GM19025 (cell line): ENCODE data around the gene GNA15.

ENCODE experiments used
- ATAC-seq: cut with Tn5 transposase; IDR thresholded peaks from one replicate; pipeline ENCODE4 v1.9.1; 2021; ENCODE audit warnings: mild to moderate bottlenecking, low read depth, moderate library complexity; ENCODE audit not compliant: unreplicated experiment

Gene GNA15

DNA sequence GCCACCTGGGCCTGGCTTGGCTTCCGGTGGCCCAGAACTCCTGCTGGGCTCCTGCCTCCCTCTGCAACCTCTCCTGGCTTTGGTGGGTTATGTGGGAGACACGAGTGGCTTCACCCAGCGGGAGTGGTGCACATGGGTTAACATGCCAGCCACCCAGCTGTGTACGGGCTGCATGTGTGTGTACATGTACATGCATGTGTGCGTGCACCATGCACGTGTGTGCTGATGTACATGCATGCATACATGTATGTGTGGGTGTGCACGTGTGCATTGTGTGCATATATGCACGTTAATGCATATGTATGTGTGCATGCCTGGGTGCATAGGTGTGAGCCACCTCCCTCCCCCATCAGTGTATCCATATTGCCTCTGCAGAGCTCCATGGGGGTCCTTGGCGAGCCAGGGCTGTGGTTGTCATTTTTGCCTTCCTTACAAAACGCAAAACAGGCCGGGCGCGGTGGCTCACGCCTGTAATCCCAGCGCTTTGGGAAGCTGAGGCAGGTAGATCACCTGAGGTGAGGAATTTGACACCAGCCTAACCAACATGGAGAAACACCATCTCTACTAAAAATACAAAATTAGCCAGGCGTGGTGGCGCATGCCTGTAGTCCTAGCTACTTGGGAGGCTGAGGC, 29.2 kb upstream of the GNA15 start:
- ATAC-seq: no peak

DNA sequence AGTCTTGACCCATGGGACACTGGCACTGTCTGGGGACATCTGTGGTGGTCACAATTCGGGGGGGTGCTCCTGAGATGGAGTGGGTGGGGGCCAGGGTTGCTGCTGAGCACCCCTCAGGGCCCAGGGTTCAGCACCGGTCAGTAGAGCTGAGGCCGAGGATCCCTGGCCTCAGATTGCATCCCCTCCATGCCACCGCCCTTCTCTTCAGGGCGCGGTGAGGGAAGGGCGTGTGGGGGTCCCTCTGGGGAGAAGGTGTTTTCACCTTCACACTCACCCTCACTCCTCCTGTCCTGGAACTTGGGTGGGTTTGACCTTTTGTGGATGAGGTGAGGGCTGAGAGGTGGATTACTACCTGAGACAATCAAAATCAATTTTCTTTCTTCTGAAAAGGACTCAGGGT, 28.2 kb upstream of the GNA15 start:
- ATAC-seq: no peak

DNA sequence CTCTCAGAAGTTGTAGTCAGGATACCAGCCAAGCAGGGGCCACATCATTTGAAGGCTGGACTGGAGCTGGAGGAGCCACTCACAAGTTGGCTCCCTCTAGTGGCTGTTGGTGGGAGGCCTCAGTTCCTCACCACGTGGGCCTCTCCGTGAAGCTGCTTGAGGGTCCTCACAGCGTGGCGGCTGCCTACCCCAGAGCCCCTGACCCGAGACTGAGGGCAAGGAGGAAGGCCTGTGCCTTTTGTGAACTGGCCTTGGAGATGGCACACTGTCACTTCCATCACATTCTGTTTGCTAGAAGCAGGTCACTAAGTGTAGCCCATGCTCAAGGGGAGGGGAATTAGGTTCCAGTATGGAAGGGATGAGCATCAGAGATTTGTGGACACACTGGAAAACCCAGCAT, 27.1 kb upstream of the GNA15 start:
- no peak for ATAC-seq

DNA sequence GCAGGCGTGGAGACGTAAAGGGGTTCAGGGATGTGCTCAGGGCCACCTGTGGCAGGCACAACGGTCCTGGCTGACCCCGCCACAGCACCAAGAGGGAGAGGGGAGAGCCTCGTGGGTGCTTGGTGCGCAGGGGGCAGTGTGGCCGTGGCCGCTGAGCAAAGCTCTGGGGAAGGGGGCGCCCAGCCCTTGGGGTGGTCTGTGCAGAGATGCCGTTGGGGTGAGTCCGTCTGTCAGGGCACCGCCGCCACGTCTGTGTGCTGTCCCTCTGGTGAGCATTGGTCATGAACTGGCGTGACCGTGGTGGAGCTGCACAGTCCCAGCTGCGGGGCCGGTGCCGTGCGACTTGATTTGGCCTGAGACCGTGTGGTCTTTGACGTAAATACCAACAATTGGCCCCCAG, 26.3 kb upstream of the GNA15 start:
- ATAC-seq: no peak

DNA sequence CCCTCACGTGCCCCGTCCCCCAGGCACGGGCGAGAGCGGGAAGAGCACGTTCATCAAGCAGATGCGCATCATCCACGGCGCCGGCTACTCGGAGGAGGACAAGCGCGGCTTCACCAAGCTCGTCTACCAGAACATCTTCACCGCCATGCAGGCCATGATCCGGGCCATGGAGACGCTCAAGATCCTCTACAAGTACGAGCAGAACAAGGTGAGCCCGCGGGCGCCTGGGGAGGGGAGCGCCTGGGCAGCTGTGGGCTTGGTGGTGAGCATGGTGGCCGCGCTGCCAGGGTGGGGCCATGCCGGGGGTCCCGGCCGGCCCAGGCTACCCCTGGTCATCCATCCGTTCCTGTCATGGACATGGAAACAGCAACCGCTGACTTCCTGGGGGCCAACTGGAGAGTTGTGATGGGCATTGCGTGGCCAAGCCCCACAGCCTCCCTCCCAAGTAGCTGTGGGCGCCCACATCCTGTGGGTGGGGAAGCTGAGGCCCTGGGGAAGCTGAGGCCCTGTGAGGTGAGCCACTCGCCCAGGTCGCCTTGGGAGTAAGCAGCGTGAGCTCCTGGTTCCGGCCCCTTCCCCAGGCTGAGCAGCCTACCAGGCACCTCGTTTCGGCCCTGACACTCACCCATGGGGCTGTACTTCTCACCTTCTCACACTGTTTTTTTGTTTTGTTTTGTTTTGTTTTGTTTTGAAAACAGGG, 25.6 kb upstream of the GNA15 start:
- no peak for ATAC-seq

DNA sequence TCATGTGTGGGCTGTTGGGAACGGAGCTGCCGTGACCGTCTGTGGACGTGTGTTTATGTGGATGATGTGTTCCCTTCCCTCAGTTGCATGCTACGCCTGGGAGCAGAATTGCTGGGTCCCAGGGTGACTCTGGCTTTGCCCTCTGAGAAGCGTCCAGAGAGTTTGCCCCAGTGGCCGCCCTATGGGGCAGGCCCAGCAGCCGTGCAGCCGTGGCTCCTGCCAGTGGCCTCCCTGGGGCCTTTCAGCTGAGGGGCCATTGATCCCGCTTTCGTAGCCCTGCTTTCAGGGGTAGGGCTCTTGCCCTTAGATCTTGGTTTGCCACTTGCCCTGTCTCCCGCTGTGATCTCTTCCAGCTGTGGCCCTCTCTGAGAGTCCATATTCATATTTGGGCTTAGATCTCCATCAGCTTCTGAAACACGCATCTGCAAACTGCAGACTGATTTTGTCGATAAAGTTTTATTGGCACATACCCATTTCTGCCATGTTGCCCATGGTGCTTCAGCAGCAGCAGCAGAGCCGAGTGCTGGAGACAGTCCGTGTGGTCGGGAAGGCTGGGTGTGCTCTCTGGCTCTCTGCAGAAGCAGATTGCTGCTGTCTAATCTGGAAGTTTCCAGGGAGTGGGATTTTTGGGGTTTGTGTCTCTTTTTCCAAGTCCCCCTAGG, 24.1 kb upstream of the GNA15 start:
- no peak for ATAC-seq

DNA sequence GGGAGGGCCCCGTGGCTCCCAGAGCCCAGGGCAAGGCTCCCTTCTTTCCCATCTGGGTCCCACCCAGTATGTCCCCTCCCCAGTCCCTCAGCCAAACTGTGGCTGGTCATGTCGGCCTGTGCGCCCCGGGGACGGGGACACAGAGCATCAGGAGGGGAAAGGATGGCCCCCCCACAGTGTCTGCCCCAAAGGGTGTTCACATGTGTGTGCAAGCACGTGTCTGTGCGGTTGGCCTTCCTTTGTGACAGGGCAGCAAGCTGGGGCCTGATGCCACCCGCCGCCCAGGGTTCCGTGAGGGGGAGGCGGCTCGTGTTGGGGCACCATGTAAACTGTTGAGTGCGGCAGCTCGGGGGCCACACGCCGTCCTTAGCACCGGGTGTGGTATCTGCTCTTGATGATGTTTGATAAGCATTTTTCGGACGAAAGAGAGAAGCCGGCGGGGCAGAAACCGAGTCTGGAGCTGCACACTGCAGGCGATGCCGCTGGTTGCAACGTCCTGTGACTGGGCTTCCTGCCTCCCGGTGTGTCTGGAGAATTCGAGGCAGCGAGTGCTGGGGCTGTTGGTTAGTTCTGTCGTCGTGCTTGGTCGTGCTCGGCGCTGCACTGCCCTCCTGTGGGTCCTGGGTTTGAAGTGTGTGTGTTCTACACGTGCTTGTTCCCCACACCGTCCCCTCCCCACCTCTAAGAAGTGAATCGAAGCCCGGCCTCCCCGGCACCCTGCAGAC, 23.3 kb upstream of the GNA15 start:
- ATAC-seq: no peak

DNA sequence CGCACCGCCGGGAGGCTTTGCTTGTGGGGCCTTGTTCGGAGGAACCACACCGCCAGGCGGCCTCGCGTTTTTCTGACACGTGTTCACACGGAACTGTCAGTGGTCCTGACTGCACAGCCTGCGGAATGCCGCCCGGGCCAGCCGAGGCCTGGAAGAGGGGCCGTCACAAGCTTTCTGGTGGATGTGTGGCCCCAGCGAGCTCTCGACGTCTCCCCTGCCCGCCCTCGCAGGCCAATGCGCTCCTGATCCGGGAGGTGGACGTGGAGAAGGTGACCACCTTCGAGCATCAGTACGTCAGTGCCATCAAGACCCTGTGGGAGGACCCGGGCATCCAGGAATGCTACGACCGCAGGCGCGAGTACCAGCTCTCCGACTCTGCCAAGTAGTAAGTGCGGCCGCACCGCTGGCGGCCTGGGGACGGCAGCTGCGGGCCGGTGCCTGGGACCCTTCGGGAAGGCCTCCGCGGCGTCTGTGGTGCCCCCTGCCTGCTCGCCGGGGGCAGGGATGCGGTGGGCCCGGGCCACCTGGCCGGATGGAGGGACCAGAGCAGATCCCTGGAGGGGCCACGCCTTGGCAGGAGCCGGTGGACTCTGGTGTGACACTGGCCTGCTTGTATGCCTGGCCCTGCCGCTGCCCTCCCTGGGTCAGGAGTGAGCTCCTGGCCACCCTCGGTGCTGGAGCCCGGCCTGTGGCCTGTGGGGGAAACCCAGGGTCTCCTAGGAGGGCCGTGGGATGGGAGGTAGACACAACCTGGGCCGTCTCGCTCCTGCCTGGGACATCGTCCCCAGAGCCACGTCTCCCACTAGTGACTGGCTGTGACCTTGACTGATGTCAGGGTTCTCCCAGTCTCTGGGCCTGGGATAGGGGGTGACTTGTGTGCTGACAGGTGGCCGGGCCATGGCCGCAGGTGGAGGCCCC, 22.5 kb upstream of the GNA15 start:
- no peak for ATAC-seq

DNA sequence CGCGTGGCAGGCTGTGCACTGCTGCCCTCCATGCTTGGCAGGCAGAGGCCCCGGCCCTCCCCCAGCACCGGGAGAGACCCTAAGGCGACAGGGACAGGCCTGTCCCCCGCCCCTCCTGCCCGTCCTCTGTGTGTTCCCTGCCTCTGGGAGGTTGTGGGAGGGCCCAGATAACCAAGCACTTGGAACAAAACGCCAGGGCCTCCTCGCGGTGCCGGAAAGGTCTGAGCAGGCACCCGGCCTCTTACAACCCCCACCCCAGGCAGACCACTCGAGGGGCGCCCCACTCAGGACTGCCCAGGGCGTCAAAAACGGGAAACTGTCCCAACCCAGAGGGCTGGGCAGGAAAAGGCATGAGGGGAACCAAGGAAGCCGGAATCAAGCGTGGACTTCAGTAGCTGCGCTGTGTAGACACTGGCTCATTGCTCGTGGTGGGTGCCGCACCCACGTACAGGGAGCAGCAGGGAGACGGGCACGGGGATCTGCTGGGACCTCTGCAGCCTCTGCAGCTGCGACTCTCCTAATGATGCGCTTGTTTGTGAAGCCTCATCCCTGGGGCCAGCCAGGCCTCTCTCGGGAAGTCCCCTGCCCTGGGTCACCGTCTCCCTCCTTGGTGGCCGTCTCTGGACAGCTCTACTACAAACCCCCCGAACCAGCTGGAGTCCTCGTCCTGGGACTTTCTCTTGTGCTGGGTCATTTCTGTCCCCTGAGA, 21.7 kb upstream of the GNA15 start:
- no peak for ATAC-seq

DNA sequence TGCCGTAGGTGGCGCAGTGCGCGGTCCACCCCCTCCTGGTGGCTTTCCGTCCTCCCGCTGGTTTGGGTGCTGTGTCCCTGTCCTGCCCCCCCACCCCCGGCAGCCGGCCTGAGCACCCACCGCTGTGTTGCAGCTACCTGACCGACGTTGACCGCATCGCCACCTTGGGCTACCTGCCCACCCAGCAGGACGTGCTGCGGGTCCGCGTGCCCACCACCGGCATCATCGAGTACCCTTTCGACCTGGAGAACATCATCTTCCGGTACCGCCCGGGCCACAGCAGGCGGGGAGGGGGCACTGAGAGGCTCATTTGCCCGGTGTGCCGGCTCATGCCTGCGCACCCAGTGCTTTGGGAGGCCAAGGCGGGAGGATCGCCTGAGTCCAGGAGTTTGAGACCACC, 21.0 kb upstream of the GNA15 start:
- ATAC-seq: no peak

DNA sequence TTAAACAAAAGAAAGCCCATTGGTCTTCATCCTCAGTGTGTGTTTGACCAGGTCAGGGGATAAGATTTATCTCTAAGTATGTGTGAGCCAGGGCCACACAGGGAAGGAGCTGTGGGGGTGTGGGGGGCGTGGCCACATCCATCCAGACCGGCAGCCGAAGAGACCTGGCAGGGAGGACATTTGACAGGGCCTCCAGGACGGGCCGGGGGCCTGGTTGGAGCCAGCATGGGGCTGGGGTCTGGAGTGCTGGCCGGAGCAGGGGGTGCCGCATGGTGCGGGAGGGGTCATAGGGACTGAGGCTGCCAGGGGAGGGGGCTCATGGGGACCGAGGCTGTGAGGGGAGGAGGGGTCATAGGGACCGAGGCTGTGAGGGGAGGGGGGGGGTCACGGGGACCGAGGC, 20.4 kb upstream of the GNA15 start:
- ATAC-seq: no peak

DNA sequence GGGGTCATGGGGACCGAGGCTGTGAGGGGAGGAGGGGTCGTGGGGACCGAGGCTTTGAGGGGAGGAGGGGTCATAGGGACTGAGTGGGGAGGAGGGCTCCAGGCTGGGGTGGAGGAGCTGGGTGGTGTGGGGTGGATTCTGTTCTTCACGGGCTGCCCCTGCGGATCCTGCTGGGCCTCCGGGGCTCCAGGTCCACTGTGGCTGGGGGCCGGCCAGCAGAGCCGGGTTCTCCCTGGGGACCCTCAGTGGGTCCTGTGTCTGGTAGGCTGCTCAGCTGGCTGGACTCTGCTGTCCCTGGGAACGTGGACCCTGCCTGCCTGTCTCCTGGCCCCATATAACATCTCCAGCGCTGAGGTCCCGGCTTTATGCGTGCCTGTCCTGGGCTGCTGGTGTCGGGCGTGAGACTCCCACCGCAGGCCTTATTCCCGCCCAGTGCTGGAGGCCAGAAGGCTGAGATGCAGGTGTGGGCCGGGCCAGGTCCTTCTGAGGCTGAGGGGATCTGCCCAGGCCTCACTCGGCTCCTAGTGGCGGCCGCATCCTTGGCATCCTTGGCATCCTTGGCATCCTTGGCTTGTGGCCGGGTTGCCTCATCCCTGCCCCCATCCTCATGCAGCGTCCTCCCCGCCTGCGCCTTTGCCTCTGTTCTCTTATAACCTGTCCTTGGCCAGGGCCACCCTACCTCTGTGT, 19.8 kb upstream of the GNA15 start:
- ATAC-seq: no peak

DNA sequence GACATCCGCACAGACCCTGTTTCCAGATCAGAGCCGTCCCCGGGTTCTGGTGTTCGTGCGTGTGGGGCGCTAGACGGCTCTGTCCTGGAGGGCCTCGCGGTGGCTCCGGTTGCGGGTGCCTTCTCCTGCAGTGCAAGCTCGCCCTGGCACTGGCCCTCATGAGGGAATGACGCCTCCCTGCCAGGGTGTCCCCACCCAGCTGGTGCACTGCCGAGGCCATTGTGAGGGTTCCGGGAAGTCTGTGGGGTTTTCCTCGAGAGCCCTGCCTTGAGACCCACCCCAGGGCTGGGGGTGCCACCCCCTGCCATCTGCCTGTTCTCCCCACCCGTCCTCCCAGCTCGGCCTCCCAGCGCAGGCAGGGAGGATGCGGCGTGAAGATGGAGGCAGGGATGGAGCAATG, 19.2 kb upstream of the GNA15 start:
- no peak for ATAC-seq

DNA sequence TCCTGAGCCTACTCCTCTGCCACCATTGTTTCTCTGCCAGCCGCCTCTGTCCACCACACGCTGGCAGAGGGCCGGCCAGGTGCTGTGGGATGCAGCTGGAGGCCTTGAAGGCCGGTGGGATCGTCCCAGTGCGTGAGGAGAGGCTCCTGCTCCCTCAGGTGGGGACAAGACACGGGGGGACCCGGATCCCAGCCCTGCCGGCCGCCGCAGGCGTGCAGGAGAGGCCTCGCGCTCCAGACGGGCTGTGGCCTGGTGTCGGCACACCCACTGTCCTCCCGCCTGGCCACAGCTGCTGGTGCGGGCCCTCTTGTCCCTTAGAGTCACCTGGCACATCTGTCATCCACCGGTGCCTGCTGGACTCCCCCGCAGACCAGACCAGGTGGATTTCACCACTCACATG, 18.1 kb upstream of the GNA15 start:
- no peak for ATAC-seq

DNA sequence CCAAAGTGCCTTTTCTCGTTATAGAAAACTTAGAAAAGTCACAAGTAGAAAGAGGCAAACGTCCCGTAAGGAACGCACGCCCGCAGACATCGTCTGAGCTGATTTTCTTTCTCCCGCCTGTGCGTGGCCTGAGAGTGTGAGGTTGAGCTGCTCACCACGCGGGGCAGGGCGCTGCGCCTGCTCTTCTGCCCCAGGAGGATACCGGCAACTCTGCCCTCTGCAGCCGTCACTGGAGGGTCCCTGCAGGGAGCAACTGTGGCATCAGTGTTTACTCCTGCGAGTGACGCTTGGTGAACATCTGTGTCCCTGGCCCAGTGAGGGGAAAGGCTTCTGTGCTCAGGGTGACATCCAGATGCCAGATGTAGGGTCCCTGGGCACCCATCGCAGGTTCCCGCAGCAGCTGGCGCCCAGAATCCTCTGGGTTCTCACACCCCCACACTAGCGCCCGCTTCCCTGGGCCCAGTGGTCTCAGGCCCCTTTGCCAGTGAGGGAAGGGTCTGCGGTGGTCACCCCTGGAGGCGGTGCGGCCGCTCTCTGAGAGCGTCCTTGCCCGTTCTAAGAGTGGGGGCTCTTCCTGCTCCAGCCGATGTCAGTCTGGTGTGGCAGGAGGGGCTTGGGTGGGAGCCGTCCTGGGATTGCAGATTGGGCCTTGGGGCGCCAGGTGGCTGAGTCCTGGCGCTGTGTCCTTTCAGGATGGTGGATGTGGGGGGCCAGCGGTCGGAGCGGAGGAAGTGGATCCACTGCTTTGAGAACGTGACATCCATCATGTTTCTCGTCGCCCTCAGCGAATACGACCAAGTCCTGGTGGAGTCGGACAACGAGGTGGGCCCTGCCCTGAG, 17.4 kb upstream of the GNA15 start:
- ATAC-seq: no peak

DNA sequence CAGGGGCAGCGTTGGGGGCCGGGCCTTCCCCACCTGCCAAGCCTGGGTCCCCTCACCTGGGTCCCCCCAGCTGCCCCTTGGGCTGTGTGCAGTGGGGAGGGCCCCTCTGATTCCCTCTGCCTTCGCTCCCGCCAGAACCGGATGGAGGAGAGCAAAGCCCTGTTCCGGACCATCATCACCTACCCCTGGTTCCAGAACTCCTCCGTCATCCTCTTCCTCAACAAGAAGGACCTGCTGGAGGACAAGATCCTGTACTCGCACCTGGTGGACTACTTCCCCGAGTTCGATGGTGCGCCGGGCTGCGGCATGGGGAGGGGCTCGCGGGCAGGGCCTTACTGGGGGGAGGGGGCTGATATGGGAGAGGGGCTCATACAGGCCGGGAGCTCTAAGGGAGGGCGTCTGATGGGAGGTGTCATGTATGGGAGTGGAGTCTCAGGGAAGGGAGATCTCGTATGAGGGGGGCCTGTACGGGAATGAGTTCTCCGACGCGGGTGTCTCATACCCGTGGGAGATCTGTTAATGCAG, 16.7 kb upstream of the GNA15 start:
- ATAC-seq: no peak

DNA sequence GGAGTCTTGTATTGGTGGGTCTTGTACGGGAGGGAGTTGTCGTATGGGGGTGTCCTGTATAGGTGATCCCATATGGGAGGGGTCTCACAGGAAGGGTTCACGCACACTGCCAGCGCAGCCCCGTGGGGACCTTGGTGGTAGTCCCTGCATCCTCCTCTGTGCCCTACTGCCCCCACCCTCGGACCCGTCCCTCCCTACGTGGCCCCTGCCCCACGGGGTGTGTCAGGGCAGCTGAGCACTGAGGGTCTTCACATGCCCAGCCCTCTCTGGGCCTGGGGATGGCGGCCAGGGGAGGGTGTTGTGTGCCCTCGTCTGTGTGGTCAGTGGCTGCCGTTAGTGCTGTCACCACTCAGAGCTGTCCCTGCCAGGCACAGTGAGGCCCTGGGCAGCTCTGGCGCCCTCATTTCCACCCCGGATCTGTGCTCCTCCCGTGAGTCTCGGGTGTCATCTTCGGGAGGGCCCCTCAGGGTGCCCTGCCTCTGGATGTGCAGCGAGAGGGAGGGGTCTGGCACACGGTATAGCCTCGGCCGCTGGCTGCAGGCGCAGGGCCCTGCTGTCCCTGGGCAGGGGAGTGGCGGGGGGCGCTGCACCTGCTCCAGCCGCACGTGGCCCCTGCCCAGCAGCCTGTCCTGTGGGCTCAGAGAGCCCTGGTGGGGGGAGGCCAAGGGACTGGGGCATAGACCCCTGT, 16.0 kb upstream of the GNA15 start:
- ATAC-seq: no peak
